Measurements from ENCODE around the gene TMEM238L.
A peak's percentile ranks its signal among the peaks of the same experiment; 100 is the strongest.
"Not testable (repeated sequence)": the region's sequence is repeated elsewhere in the genome, so short reads cannot be mapped to it uniquely, and the experiment has no call there.

Gene TMEM238L

DNA sequence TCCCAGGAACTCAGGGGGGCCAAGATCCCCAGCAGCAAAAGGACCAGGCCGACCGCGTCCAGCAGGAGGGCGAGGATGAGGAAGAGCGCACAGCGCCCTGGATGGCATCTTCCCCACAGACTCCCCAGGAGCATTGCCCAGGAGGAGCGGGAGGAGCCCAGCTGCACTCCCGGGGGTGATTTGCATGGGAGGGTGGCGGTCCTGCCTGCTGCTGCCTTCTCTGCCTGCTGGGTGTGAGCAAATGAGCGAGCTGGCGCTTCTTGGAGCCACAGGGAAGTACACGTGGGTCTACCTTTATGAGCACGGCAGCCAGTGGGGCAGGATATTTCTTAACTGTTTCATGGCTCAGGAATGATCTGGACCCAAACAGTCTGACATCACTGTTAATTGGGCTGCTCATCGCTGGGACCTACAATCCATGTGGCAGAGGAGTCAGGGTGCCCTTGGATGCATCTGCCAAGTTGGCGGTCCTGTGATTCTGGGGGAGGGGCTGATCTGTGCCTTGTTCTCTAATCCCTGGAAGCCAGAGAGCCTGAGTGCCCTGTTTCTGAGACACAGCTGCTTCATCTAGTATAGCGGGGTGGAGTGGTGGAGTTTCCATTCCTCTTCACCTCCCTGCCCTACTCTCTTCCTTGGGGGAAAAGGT is at the start of gene TMEM238L:
TMEM238L (minus strand) TSS at position 270 of the 646 bp plus-strand sequence; CDS start at position 134, 136 bp downstream.
- DNase-seq, result no peak

GRCh38 chr17:10846636-10847035 is 42.7 kb upstream of the TMEM238L start:
- DNase-seq, result not testable (repeated sequence)

DNA sequence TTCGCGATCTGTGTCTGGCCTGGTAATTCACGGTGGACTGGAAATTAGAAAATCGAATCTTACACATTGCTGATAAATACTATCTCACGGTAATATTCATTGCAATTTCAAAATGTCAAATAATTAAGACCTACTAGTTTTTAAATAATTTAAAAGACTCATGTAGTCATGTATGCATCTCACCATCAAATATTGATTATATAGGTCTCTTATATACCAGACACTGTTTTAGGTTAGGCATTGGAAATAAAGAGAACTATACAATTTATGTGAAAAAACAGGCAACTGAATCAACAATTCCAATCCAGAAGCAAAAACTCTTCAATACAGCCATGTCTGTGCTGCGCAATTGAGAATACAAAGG is 41.5 kb upstream of the TMEM238L start:
- no peak for DNase-seq

DNA sequence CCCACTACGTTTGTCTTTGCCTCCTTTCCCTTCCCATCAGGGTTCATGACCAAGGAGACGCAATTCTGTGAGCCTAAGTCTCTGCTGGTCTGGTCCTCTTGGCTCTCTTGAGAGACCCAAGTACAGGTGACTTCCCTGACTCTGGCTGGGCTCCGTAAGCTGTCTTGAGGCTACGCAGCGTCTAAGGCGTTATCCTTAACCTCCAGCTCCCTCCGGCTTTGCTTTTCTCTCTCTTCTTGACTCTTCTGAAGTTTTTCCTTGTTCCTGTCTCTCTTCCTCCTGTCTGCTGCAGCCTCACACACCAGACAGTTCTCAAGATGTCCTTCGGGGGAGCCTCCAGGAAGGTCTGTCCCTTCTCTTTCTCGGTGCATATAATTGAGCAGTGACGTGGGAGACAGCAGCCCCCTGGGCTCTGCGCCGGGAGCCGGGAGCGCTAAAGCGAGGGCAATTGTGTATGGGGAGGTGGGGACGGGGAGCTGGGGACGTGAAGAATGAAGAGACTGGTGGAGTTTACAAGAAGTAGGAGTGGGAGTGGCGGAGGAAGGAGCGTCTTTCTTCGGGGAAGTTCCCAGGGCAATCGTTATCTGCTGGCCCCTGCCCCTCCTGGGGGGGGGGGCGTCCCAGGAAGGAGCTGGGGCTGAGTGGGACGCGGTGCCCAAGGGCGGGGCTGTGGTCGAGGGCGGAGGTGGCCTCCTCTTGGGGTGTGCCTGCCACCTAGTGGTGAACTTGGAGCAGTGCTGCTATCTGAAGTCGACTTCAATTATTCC is 40.9 kb upstream of the TMEM238L start:
- DNase-seq, result peak; percentile 71

DNA sequence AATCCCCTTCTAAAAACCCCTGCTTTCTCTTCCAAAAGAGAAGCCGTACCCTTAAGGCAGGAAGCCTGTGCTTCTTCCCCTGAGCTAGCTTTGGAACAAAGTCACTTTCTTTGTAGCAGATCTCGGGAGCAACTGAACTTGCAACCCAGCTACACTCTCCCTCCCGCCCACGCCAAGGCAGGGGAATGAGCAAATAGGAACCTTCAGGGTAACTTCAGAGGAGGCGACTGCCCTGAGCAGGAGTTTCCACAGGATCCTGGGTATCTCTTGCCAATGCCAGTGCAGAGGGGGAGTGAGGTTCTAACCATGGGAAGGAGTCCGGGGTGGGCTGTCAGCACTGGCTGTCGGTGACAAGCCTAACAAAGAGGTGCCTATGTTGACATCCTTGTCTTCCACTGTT is 39.9 kb upstream of the TMEM238L start:
- no peak for DNase-seq

GRCh38 chr17:10842658-10843057 is 38.8 kb upstream of the TMEM238L start:
- no peak for DNase-seq

DNA sequence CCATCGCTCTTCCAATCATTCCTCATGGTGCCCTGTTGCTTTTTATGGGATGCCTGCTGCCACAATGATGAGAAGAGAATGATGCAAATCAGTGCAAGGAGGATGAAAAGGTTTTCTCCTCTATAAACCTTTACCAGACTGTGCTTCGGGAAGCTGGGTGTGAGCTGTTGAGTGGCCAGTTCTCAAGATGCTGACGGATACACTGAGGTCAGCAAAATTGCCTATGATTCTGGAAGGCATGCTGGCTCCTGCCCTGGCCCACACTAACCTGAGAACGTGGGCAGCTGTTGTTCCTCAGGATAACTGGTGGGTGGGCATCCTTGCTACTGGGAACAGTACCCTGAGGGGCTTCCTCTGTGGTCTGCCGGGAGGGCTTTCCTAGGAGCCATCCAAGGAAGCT is 34.8 kb upstream of the TMEM238L start:
- DNase-seq, result no peak

GRCh38 chr17:10837921-10838320 is 34.0 kb upstream of the TMEM238L start, which contains the start of gene PIRT:
Gene PIRT (minus strand): TSS chr17:10838087. CDS start chr17:10825645, 12,442 bp downstream.
- no peak for DNase-seq

- no peak for DNase-seq
Observed at GRCh38 chr17:10836966-10837590, 33.2 kb upstream of the TMEM238L start.

DNA sequence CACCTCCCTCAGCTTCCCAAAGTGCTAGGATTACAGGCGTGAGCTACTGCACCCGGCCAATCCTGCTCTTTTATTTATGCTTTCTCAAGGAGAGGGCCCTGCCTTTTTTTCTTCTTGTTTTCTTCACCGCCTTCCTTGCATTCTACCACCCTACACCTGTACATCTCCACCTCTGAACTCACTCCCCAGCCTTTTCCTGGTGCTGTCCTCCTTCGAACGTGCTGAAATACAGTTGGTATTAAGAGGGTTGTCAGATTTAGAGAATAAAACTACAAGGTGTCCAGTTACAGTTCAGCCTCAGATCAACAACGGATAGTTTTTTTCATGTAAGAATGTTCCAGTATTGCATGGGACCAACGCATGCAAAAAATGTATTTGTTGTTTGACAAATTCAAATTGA is 32.2 kb upstream of the TMEM238L start:
- DNase-seq, result no peak

DNA sequence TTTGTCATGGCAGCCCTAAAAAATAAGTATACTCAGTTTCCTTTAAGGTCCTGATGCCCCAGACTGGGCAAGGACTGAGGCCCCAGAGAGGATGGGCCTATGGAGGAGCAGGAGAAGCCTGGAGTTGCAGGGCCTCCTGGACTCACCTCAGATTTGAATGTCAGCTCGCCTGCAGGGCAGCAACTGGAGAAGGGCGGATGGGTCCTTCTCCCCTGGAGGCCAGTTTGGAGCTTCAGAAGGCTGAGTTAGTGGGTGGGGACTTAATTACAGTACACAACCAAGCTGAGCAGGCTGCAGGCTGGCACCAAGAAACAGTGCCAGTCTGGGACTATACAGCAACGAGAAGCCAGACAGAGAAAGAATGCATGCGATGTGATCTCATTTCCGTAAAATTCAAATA is 27.8 kb upstream of the TMEM238L start:
- no peak for DNase-seq

DNA sequence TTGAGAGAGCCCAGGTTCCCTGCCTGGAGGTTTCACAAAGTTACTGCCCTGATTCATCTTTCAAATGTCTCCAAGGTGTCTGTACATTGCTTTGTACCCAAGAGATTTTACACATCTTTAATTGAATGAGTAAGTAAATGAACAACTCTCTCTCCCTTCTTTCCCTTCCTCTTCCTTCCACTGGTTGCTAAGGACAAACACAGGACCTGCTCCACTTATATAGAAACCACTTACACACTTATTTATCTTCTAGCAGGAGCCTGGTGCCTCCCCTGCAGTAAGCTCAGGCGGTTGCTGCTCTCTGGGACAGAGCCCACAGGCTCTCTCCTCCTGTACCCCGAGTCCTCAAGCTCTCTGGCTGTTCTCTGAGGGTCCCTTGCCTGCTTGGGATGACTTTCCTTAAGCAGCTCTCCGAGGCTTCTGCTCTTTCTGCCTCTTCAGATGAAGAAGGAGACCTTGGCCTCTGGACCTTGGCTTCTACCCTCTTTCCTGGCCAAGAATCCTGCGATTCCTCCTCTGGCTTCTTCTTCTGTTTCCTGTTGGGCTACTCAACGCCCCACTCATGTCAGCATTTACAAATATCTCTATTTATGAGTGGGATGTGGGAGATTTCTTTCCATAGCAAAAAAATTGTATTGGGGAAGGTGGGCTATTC is 24.1 kb upstream of the TMEM238L start:
- no peak for DNase-seq

DNA sequence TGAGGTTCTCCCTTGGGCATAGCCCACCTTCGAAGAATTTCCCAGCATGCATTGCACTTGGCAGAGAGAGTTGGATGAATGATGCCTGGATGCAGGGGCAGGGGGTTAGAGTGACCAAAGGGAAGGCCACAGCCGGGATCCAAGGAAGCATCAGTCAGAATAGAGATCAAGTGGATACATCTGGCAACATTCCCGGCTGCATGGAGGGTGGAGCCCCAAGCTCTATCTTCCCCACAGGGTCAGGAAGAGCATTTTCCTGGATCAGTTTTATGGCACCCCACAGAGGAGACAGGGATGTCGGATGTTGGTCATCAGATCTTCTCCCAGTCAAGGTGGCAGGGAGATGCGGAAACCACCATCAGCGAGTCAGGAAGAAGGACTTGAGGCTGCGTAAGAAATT is 21.0 kb upstream of the TMEM238L start:
- DNase-seq, result no peak

- no peak for DNase-seq
Observed at GRCh38 chr17:10821770-10822169, 17.9 kb upstream of the TMEM238L start.

DNA sequence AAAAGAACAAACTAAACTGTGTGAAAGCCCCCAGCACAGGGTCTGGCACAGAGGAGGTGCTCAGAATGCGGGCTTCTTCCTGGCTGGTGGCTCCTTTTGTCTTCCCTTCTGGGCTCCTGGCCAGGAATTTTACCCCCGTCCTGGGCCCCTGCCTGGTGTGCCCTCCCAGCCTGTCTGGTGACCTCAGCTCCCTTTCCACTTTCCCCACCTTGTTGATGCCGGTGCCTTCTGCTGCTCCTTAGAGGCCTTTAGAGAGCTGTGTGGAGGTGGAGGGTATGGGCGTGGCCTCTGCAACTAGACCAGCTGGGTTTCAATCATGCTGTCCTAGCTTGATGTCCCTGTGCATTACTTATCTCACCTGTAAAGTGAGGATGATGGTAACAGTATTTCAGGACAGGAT is 17.2 kb upstream of the TMEM238L start:
- no peak for DNase-seq

DNA sequence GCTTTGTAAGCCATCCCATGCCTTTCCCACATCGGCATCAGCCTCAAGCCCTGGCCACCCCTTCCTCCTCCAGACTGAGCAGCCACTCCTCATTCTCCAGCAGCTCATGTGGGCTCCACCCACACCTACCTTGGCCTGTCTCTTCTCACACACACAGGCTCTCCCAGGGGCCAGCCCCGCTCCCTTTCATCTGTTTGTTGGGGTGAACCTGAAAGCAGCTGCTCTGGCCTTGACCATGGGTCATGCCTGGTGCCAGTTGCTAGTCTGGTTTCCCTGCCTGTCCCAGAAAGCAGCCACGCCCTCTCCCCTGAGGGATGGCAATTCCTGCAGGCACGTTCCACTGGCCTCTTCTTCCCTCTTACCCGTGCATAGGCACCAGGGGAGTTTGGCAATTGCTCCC is 11.4 kb upstream of the TMEM238L start:
- DNase-seq, result no peak

DNA sequence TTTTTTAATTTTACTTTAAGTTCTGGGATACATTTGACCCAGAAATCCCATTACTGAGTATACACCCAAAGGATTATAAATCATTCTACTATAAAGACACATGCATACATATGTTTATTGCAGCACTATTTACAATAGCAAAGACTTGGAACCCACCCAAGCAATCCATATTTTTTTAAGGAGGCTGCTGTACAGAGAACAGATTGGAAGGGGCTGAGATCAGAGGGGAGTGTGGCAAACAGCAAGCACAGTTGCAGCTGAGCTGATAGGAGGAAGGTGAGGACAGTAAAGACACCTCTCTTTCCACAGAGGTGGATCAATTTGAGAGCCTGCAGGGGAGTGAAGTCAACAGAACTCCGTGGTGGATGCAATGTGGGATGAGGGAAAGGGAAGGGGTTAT is 10.2 kb upstream of the TMEM238L start:
- DNase-seq, result no peak

DNA sequence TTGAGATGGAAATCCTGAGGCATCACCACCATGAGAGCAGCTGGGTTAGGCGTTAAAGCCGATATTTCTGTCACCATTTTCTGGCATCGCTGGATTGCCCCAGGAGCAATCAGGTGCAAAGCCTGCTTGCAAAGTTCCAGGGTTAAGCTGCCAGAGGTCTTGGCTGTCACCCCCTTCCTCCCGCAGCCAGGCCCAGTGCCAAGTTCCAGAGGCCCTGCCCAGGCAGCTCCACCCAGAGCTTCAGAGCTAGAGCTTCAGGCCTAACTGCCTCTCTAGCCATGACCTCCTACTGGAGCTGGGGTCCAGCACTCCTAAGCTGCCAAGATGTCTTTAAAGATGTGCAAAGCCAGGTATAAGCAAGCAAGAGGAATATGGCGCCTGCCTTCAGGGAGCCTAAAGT is 8.8 kb upstream of the TMEM238L start:
- no peak for DNase-seq

DNA sequence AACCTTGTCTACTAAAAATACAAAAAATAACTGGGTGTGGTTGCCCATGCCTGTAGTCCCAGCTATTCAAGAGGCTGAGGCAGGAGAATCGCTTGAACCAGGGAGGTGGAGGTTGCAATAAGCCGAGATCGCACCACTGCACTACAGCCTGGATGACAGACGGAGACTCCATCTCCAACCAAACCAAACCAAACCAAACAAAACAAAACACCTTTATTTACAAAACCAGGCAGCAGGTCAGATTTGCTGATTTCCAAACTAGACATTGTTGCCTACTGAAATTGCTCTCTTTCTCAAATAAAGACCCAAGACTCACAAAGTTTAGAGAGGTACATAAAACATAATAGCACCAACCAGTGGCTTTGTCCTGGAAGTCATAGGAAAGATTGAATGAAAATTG is 5.7 kb upstream of the TMEM238L start:
- no peak for DNase-seq

DNA sequence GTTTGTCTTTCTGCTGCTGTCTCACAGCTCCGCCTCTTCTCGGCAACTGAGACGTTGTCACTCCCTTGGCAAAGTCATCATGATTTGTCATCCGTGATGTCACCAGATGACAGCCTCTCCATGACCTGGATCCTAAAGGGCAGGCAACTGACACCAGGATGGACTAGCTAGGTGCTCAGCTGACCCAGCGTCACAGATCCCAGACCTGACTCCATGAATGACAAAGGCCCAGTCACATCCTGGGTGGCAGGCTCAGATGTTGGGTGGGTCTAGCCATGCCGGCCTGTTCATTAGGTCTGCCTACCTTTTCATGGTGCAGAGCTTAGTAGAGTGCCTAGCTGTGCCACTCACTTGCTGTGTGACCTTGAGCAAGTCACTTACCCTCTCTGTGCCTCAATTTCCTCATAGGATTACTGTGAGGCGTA is 3.8 kb upstream of the TMEM238L start:
- peak; percentile 12 for DNase-seq

DNA sequence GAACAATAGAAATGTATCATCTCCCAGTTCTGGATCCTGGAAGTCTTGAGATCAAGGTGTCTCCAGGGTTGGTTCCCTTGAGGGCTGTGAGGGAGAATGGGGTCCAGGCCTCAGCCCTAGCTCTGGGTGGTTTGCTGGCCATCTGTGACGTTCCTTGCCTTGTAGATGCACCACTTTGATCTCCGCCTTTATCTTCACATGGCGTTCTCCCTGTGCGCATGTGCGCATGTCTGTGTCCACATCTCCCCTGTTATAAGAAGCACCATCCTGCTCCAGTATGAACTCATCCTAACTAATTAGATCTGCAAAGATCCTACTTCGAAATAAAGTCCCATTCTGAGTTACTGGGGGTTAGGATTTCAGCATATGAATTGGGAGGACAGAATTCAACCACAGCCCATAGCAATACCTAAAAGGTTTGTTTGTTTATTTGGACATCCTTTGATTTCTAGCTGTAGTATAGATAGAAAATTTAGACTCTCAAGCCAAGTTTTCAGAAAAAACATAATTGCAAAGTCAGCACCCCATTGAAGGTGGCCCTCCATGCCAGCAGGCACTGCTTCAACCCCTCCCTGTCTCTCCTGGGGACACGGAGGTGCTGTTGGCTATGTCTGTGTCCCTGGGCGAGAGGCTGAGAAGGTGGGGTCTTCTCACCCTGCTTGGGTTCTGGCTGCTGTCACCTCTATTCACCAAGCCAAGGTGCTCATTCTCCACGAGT is 2.8 kb upstream of the TMEM238L start:
- no peak for DNase-seq

- no peak for DNase-seq
Observed at GRCh38 chr17:10805911-10806310, 2.0 kb upstream of the TMEM238L start.

DNA sequence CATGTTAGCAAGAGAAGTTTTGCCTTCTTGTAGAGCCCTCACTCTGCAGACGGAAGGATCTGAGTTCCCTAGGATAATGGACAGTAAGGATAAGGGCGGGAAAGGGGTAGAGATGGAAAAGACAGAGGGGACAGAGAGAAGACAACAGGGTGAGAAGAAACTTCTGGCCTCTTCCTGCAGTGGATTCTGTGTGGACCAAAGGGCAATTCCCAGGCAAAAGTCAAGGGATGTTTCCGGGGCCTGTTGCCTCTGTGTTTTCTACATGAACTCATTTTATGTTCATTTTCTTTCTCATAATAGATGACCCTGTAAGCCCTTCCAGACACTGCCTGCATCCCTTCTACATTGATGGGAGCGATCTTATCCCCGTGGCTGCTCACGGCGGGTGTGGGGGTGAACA is 647 bp upstream of the TMEM238L start:
- no peak for DNase-seq

Data from stimulated activated CD4-positive, alpha-beta T cell treated with anti-CD3 and anti-CD28 coated beads, Interleukin-1b, Interleukin-23, amount 100 ng/mL, for 48 hours (primary cell).